Panc1 (cell line): ENCODE data around the gene MED17. TPM values are rescaled to one million over a fixed set of nuclear protein-coding genes. Genes with fewer than 3 reads are reported as not detected.
A peak's percentile ranks its signal among the peaks of the same experiment; 100 is the strongest.

Experiments used
- ATAC-seq: fragments of 200-7000 bp; cut with Tn5 transposase; 2 replicates; pipeline ENCODE4 v1.9.1; 2020; ENCODE audit warnings: mild to moderate bottlenecking, moderate library complexity
- BruUV-seq: library from RNA; stranded (reverse); fragments of 400-500 nt; replicated peaks from 2 replicates; lab custom pipeline; 2021; lab: Mats Ljungman, UMichigan
- CTCF ChIA-PET: fragments of 300-600 bp; sonication (Branson Sonifier 250); formaldehyde crosslinking; loops from one replicate; lab custom pipeline; 2022; ENCODE audit warnings: antibody characterized with exemption; lab: Charles Lee
- POLR2A ChIA-PET: fragments of 300-600 bp; sonication (Branson Sonifier 250); formaldehyde crosslinking; loops from one replicate; lab custom pipeline; 2022; ENCODE audit warnings: antibody characterized with exemption; lab: Charles Lee
- DNase-seq: peaks from one replicate; pipeline ENCODE4 v3.0.0-alpha.2; 2010; ENCODE audit warnings: low read depth, low spot score
- H3K27ac ChIP-seq: 2 replicates; pipeline ENCODE4 v1.5.1; 2011; ENCODE audit warnings: mild to moderate bottlenecking, low read length, inconsistent platforms
- H3K27me3 ChIP-seq: fragments of 200-500 bp; sonication (Bioruptor generic); 2 replicates; pipeline ENCODE4 v1.6.0; 2014; ENCODE audit warnings: low read length, inconsistent platforms; ENCODE audit not compliant: control insufficient read depth, insufficient read depth
- H3K36me3 ChIP-seq: fragments of 200-500 bp; sonication (Bioruptor generic); 2 replicates; pipeline ENCODE4 v1.5.1; 2014; ENCODE audit warnings: inconsistent platforms, mild to moderate bottlenecking, low read length, moderate library complexity; ENCODE audit not compliant: control insufficient read depth, insufficient read depth
- H3K4me1 ChIP-seq: 2 replicates; pipeline ENCODE4 v1.5.1; 2011; ENCODE audit warnings: inconsistent platforms, mild to moderate bottlenecking, low read length, moderate library complexity; ENCODE audit not compliant: control insufficient read depth, insufficient read depth
- H3K4me3 ChIP-seq, 2 experiments: 2 replicates each; pipeline ENCODE4 v1.5.1; 2011 to 2012; ENCODE audit warnings: low read depth in 2 of 2, low read length in 2 of 2, mild to moderate bottlenecking in 2 of 2, inconsistent platforms in 1 of 2, moderate library complexity in 1 of 2
- H3K9me3 ChIP-seq: fragments of 200-500 bp; sonication (Bioruptor generic); 2 replicates; pipeline ENCODE4 v1.5.1; 2014; ENCODE audit warnings: low read depth, mild to moderate bottlenecking, inconsistent platforms, low read length, moderate library complexity; ENCODE audit not compliant: control insufficient read depth, insufficient read depth
- CTCF ChIP-seq: fragments of 450-650 bp; IDR thresholded peaks from 2 replicates; pipeline ENCODE4 v1.5.1; 2017; ENCODE audit warnings: mild to moderate bottlenecking
- POLR2AphosphoS5 ChIP-seq: IDR thresholded peaks from 2 replicates; pipeline ENCODE4 v1.6.1; 2012; ENCODE audit warnings: mild to moderate bottlenecking, low read depth, low read length, moderate library complexity
- REST ChIP-seq, 2 experiments: IDR thresholded peaks; 2 replicates each; pipeline ENCODE4 v1.6.1; 2011 to 2012; ENCODE audit warnings: low read depth in 2 of 2, control low read depth in 1 of 2, low read length in 1 of 2, mild to moderate bottlenecking in 1 of 2, moderate library complexity in 1 of 2; ENCODE audit not compliant: insufficient read depth in 1 of 2
- SIN3A ChIP-seq: IDR thresholded peaks from 2 replicates; pipeline ENCODE4 v1.6.1; 2012; ENCODE audit warnings: low read depth, mild to moderate bottlenecking, low read length, moderate library complexity, borderline replicate concordance; ENCODE audit not compliant: insufficient read depth
- TCF7L2 ChIP-seq: IDR thresholded peaks from 2 replicates; pipeline ENCODE4 v1.6.1; 2011; ENCODE audit warnings: mild to moderate bottlenecking, low read depth, low read length, inconsistent platforms
- in situ Hi-C: cut with HindIII; loops from 2 replicates; pipeline ENCODE4 v1.10.0; 2016; ENCODE audit warnings: low sequenced_read_pairs, low pct_unique_long_range_greater_than_20kb
- intact Hi-C: fragments of 100-400 bp; cut with micrococcal nuclease; formaldehyde crosslinking; loops from one replicate; pipeline ENCODE4 v1.10.0; 2022; ENCODE audit not compliant: unreplicated experiment
- total RNA-seq: library from RNA; stranded (reverse); gene quantifications from one replicate; pipeline ENCODE4 v1.2.1, GENCODE V29; 2021; ENCODE audit not compliant: unreplicated experiment

Gene MED17
- total RNA-seq, 1 experiment from 2014 or later, result 52.4 TPM

- DNase-seq (no peak), ATAC-seq (peak; percentile 80)
- H3K27ac ChIP-seq, result no peak overlapping the region
- no peaks in the 10 kb centered on the region for H3K36me3 ChIP-seq
- in situ Hi-C loops (no loop called here), intact Hi-C loops (no loop called here)
- ChIA-PET POLR2A (no interaction called here), CTCF (no interaction called here)
- H3K4me3 ChIP-seq, result peak overlapping the region; percentile 40 to 48
- TF ChIP-seq REST (IDR thresholded peaks at IDR 0.05; ENCODE audit: insufficient read depth in 1 of 2, low read depth in 2 of 2, low read length in 1 of 2) (no peak), TCF7L2 (no peak), POLR2AphosphoS5 (no peak), CTCF (no peak; the same call in 1 of the 2 replicates), SIN3A (no peak)
- H3K9me3 ChIP-seq, result no peaks in the 10 kb centered on the region
- H3K4me1 ChIP-seq, result no peaks in the 10 kb centered on the region
- no TSS peak for BruUV-seq
- H3K27me3 ChIP-seq, result no peaks in the 10 kb centered on the region
Observed at GRCh38 chr11:93849751-93850593, 65.9 kb downstream of the MED17 start.

GRCh38 chr11:93850594-93851018 lies 66.5 kb downstream of the MED17 start, which contains the start of gene VSTM5:
Gene VSTM5, minus strand, starts transcription at chr11:93850618. Its CDS starts 116 bp downstream, at chr11:93850502.
- ChIA-PET CTCF (no interaction called here), POLR2A (no interaction called here)
- BruUV-seq, result no TSS peak
- no peaks in the 10 kb centered on the region for H3K9me3 ChIP-seq
- in situ Hi-C loops, result no loop called here
- no peak within 1 kb of the TSS for H3K27ac ChIP-seq
- H3K36me3 ChIP-seq, result no peaks in the 10 kb centered on the region
- ATAC-seq (peak; percentile 39), DNase-seq (no peak)
- TF ChIP-seq TCF7L2 (no peak), POLR2AphosphoS5 (no peak), SIN3A (no peak), CTCF (no peak), REST (IDR thresholded peaks at IDR 0.05; ENCODE audit: insufficient read depth in 1 of 2, low read depth in 2 of 2, low read length in 1 of 2) (no peak)
- intact Hi-C loops, result no loop called here
- H3K4me3 ChIP-seq, result peak within 1 kb of the TSS; percentile 40 to 48
- no peaks in the 10 kb centered on the region for H3K4me1 ChIP-seq
- H3K27me3 ChIP-seq, result no peaks in the 10 kb centered on the region
